Effector memory CD4-positive, alpha-beta T cell (primary cell): ENCODE results near the gene BPIFB2.

Experiments used
- DNase-seq, 3 donors: peaks; one replicate each; pipeline ENCODE4 v3.0.0-alpha.2; 2020
- H3K27ac ChIP-seq: 2 replicates; pipeline ENCODE4 v1.7.0; 2013; ENCODE audit warnings: mild to moderate bottlenecking, low read length, moderate library complexity; ENCODE audit not compliant: insufficient read depth, poor library complexity, severe bottlenecking
- H3K27me3 ChIP-seq: replicated peaks from 2 replicates; pipeline ENCODE4 v1.7.0; 2013; ENCODE audit warnings: mild to moderate bottlenecking, low read length; ENCODE audit not compliant: insufficient read depth, control insufficient read depth, poor library complexity, severe bottlenecking
- H3K36me3 ChIP-seq: 2 replicates; pipeline ENCODE4 v1.7.0; 2013; ENCODE audit warnings: mild to moderate bottlenecking, low read length, moderate library complexity; ENCODE audit not compliant: control insufficient read depth, insufficient read depth
- H3K4me1 ChIP-seq: 2 replicates; pipeline ENCODE4 v1.7.0; 2013; ENCODE audit warnings: low read length, mild to moderate bottlenecking; ENCODE audit not compliant: control insufficient read depth, insufficient read depth, poor library complexity, severe bottlenecking
- H3K4me3 ChIP-seq: 2 replicates; pipeline ENCODE4 v1.7.0; 2013; ENCODE audit warnings: low read length, low read depth, mild to moderate bottlenecking; ENCODE audit not compliant: insufficient read depth, poor library complexity, severe bottlenecking
- H3K9me3 ChIP-seq: 2 replicates; pipeline ENCODE4 v1.7.0; 2013; ENCODE audit warnings: mild to moderate bottlenecking, low read length, moderate library complexity; ENCODE audit not compliant: control insufficient read depth

The BPIFB2 gene

DNA sequence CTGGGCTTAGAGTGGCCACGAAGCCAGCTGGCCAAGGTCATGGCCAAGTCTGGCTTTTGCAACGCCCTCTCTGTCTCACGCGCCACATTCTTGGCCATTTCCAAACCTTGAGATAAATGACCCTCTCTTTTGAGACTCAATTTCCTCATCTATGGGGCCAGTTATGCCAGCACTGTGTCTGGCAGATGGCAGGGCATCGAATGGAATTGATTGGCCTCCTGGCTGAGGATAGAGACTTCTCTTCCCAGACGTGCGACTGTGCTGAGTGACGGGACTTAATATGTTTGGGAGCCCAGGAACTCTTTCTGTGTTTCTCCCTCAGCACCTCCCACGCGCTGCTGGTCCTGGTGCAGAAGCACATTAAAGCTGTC lies 7.6 kb downstream of the BPIFB2 start:
- Histone ChIP-seq H3K27me3 (no peaks in the 10 kb centered on the region), H3K36me3 (no peaks in the 10 kb centered on the region), H3K27ac (no peak overlapping the region), H3K9me3 (no peaks in the 10 kb centered on the region), H3K4me1 (peaks cover 3% of the 10 kb centered on the region), H3K4me3 (no peak overlapping the region)
- no peak for DNase-seq

DNA sequence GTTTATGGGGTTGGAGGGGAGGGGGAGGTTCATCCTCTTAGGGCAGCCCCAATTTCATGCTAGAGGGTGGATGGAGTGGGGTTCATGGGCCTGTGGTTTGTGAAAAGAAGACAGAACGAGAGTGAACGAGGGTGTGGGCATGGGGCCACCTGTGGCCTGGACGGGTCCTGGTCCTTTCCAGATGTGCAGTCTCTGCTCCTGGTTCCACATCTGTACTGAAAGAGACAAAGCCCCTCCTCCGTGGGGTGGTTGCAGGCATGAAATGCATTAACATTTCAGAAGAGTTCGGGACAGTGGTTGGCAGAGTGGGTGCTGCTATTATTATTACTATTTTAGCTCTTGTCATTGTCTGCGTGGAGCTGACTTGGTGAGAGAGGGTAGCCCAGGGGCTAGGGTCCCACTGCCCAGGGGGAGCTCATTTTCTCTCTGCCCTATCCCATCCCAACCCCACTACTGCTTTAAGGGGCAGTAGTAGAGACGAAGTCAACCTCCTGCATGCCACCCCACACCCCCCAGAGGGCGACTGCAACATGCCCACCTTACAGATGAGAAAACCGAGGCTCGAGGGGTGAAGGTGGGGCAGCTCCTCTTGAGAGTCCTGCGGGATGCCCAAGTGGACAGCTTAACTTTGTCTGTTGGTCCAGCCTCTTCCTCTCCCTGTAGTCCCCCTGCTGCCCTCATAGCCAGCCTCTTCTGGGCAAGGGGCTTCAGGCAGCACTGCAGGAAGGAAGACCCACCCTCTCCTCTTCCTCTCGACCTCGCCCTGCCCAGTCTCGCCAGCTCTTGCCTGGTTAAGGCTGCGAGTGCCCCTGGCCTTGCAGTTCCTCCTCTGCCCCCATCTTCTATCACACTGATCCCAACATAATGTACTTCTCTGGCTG lies 8.4 kb downstream of the BPIFB2 start:
- no peaks in the 10 kb centered on the region for H3K36me3 ChIP-seq
- no peaks in the 10 kb centered on the region for H3K9me3 ChIP-seq
- H3K4me1 ChIP-seq, result peaks cover 3% of the 10 kb centered on the region
- no peaks in the 10 kb centered on the region for H3K27me3 ChIP-seq
- H3K4me3 ChIP-seq, result no peak overlapping the region
- DNase-seq, result no peak
- no peak overlapping the region for H3K27ac ChIP-seq

DNA sequence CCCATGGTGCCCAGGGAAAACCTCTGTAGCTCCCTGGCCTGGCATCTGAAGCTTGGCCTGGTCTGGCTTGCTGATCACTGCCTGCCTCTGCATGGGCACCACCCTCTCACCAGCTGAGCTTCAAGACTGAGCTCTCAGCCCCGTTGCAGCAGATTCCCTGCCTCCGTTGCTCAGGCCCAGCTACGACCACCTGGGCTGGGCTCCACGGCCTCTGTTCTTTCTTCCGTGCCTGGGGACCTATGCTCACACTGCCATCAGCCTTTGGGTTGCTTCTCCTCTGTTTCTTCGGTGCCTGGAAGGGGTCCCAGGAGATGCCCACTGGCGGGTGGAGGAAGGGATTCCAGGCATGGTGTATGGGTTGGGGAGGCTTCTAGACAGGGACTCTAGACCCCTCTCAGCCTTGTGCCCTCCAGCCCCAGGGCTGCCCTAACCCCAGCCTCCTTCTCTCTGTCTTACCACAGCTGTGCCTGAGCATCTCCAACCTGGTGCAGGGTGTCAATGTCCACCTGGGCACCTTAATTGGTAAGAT lies 9.1 kb downstream of the BPIFB2 start:
- H3K4me1 ChIP-seq, result peaks cover 3% of the 10 kb centered on the region
- no peak for DNase-seq
- no peaks in the 10 kb centered on the region for H3K27me3 ChIP-seq
- no peaks in the 10 kb centered on the region for H3K9me3 ChIP-seq
- H3K36me3 ChIP-seq, result no peaks in the 10 kb centered on the region
- H3K27ac ChIP-seq, result no peak overlapping the region
- H3K4me3 ChIP-seq, result no peak overlapping the region

DNA sequence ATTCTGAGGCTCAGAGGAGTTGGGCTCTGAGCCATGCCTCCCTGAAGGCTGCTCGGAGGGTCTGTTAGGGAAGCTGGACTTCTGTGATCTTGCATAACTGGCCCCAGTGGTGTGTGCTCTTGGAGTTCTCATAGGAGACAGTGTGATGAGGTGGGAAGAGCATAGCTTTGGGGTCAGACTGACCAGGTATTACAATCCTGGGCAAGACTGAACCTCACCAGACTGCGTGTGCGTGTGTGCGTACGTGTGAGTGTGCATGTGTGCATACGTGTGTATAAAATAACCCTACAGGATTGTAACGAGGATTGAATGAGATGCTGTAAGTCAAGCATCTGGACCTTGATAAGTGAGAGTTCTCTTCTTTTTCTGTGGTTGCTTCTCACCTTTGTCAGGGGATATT lies 10.0 kb downstream of the BPIFB2 start:
- no peaks in the 10 kb centered on the region for H3K9me3 ChIP-seq
- H3K4me3 ChIP-seq, result no peak overlapping the region
- H3K4me1 ChIP-seq, result peaks cover 3% of the 10 kb centered on the region
- no peak overlapping the region for H3K27ac ChIP-seq
- DNase-seq, result no peak
- H3K27me3 ChIP-seq, result no peaks in the 10 kb centered on the region
- no peaks in the 10 kb centered on the region for H3K36me3 ChIP-seq

DNA sequence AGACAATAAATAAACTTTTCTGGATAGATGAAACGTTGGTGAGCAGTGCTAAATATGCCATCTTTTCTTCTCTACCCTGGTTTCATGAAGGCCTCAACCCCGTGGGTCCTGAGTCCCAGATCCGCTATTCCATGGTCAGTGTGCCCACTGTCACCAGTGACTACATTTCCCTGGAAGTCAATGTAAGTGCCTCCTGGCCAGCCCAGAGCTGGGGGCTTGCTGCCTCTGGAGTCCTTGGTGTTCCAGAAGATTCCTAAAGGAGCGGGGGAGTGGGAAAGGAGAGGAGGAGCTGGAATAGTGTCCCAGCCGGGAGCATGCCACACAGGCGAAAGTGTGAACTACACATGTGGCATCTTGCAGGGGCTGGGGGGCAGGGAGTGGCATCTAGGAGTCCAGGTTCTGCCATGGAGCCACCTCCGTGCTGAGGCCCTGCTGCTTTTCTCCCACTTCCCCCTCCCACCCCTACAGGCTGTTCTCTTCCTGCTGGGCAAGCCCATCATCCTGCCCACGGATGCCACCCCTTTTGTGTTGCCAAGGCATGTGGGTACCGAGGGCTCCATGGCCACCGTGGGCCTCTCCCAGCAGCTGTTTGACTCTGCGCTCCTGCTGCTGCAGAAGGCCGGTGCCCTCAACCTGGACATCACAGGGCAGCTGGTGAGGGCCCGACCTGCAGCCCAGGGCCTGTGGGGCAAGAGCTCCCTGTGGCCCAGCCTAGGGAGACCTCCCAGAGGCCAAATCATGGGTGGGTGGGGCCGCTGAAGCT lies 10.8 kb downstream of the BPIFB2 start:
- no peaks in the 10 kb centered on the region for H3K36me3 ChIP-seq
- H3K4me1 ChIP-seq, result peaks cover 3% of the 10 kb centered on the region

DNA sequence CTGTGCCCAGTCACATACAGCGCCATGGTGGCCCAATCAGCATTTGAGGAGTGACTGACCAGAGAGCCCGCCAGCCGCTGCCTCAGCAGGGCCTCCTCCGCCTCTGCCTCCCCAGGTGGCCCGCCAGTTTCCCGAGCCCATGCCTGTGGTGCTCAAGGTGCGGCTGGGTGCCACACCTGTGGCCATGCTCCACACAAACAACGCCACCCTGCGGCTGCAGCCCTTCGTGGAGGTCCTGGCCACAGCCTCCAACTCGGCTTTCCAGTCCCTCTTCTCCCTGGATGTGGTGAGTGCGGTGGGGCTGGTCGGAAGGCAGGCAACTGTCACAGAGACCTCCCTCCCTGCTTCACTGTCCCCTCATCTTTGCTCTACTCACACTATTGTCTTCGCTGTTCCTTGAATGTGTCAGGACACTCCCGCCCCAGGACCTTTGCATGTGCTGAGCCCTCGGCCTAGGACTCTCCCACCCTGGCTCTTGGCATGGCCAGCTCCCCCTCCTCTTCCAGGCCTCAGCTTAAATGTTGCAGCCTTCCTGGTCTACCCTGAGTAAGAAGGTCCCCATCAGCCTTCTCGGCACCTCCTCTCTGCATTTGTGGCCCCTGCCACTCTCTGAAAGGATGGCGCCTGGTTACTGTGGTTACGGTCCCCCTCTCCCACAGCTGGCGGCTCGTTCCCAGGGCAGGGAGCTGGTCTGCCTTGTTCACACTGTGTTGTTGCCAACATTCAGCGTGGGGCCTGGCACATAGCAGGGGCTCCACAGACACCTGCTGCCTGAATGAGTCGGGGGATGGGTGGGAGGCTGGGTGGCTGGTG lies 12.2 kb downstream of the BPIFB2 start:
- Histone ChIP-seq H3K36me3 (no peaks in the 10 kb centered on the region), H3K4me1 (peaks cover 3% of the 10 kb centered on the region), H3K4me3 (no peak overlapping the region), H3K27me3 (no peaks in the 10 kb centered on the region), H3K9me3 (no peaks in the 10 kb centered on the region), H3K27ac (no peak overlapping the region)
- DNase-seq, result no peak

More for the DNA sequence above, 10.8 kb downstream of the BPIFB2 start:
- no peak for DNase-seq
- H3K9me3 ChIP-seq, result no peaks in the 10 kb centered on the region
- H3K27me3 ChIP-seq, result no peaks in the 10 kb centered on the region
- H3K4me3 ChIP-seq, result no peak overlapping the region
- no peak overlapping the region for H3K27ac ChIP-seq

DNA sequence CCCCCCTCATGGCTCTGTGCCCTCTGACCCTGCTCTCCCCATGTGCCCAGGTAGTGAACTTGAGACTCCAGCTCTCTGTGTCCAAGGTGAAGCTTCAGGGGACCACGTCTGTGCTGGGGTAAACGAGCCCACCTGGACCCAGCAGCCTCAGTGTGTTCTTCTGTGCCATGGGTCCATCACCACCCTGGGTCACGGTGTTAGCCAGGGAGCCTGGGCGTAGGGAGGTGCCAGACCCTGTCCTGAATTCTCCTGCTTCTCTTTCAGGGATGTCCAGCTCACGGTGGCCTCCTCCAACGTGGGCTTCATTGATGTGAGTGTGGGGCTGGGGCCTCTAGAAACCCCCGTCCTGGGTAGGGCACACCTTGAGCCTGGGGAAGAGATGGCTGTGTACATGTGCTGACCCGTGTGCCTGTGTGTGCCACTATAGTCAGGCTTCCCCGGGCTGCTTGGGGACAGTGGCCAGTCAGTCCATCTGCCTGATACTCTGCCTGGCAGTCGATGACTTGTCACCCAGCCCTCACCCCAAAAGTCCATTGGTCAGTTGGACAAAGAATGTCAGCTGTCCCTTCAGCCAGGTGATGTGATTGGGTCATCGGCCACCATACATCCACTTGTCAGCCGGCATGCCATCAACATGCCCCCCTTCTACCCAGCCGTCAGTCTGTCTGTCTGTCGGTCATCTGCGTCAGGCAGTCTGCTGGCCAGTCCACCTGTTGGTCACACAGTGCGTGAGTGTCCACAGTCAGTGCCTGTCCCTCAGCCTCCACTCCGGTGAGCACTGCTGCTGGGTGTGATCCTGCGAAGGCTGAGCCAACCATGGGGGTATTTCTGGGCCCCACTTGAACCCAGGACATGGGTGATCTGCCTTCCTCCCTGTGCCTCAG lies 13.0 kb downstream of the BPIFB2 start:
- H3K4me1 ChIP-seq, result peaks cover 3% of the 10 kb centered on the region
- no peak overlapping the region for H3K27ac ChIP-seq
- H3K4me3 ChIP-seq, result no peak overlapping the region
- DNase-seq, result no peak
- no peaks in the 10 kb centered on the region for H3K9me3 ChIP-seq
- no peaks in the 10 kb centered on the region for H3K36me3 ChIP-seq
- H3K27me3 ChIP-seq, result no peaks in the 10 kb centered on the region

DNA sequence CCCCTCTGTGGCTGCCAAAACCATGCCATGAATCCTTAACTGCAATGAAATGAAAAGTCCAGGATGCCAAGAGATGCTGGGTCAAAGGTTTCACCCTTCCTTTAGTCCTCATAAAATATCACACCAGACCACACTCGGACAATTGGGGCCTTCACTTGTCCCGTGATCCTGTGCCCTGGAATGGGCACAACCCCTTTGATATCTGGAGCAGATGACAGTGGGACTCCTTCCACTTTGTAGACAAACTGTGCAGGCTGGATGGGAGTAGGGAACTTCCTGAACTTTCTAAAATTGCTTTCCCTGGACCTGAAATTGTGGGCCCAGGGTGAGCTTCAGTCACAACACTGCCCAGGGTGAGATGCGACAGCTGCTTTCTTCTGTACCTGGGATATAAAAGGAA lies 14.4 kb downstream of the BPIFB2 start:
- H3K27me3 ChIP-seq, result no peaks in the 10 kb centered on the region
- no peaks in the 10 kb centered on the region for H3K4me1 ChIP-seq
- no peak overlapping the region for H3K4me3 ChIP-seq
- no peak for DNase-seq
- H3K27ac ChIP-seq, result no peak overlapping the region
- no peaks in the 10 kb centered on the region for H3K36me3 ChIP-seq
- H3K9me3 ChIP-seq, result no peaks in the 10 kb centered on the region

DNA sequence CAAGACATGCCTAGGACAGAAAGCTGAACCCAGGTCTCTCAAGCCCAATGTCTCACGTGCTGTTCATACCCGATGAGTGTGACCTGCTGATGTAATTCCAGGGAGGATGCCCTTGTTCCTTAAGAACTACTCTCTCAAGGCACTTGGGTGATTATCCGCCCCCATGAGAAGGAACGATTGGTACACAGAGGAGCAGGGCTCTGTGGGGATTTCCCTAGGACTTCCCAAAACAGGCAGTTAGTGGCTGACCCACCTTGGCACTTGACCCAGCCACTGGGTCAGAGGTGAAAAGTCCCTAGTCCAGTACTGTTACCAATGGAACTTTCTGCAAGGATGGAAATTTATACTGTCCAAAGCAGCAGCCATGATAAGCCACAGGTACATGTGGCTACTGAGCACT lies 14.8 kb downstream of the BPIFB2 start:
- H3K9me3 ChIP-seq, result no peaks in the 10 kb centered on the region
- H3K27ac ChIP-seq, result no peak overlapping the region
- H3K27me3 ChIP-seq, result no peaks in the 10 kb centered on the region
- H3K4me1 ChIP-seq, result no peaks in the 10 kb centered on the region
- H3K4me3 ChIP-seq, result no peak overlapping the region
- no peak for DNase-seq
- H3K36me3 ChIP-seq, result no peaks in the 10 kb centered on the region
